Measurements from ENCODE around the gene LINC01488. TPM values are rescaled to one million over a fixed set of nuclear protein-coding genes. Genes with fewer than 3 reads are reported as not detected.

Gene LINC01488
- total RNA-seq, 1 donor from 2014 or later: not detected

DNA sequence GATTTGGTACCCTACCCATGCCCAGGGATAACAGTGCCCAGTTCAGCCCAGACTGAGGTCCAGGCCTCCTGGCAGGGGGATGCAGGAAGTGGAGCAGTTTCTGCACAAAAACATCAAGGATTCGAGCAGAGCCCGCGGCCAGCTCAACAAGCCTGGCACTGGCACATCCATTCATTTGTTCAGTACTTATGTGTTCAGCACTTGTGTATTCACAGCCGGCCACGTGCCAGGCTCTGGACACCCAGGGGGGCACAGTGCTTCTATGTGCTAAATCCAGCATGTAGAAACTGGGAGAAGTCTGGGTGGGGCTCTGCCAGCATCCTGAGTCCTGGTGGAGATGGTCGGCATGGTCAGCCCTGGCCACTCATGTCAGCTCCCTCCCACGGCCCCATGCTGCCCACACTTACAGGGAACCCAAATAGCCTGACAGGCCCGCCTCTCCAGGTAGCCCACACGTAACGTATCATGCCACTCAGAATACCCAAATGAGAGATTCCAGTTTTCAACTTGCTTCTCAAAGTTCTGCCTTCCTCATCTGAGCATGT, 28.5 kb downstream of the LINC01488 start:
- no peak for DNase-seq (ENCODE audit: low spot score)

DNA sequence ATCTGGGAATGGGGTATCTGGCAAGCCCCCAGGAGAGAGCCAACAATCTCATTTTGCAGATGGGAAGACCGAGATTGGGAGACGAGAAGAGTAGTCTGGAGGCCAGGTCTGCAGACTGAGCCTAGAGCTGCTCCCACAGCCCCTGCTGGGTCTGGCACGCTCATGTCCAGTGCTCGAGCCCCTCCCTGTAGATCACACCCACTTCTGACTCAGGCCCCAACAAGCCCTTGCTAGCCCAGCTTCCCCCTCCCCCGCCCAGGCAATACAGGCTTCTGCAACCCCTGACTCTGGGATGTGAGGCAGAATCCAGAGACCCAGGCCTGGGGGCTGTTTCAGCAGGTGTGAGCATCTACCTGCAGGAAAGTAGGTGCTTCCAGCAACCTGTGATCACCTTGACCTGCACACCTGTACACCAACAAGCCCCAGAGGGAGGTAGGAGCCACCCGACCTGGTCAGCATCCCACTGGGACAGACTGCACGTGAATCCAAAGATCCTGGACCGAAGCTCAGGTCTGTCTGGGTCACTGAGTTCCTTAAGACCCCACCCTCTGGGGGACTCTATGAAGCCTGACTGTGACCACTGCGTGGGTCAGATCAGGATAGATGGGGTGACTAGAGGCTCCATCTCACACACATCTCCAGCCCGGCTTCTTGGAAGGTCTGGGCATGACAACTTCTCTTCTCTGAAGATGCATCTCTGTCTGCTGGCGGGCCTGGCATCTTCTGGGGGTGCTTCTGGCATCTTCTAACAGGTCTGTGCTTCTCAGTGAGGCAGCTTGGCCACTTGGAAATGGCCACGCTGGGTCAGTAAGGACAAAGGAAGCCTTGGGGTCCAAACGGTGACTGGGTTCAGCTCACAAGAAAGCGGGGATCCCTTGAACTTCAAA, 29.3 kb downstream of the LINC01488 start:
- no peak for DNase-seq (ENCODE audit: low spot score)

DNA sequence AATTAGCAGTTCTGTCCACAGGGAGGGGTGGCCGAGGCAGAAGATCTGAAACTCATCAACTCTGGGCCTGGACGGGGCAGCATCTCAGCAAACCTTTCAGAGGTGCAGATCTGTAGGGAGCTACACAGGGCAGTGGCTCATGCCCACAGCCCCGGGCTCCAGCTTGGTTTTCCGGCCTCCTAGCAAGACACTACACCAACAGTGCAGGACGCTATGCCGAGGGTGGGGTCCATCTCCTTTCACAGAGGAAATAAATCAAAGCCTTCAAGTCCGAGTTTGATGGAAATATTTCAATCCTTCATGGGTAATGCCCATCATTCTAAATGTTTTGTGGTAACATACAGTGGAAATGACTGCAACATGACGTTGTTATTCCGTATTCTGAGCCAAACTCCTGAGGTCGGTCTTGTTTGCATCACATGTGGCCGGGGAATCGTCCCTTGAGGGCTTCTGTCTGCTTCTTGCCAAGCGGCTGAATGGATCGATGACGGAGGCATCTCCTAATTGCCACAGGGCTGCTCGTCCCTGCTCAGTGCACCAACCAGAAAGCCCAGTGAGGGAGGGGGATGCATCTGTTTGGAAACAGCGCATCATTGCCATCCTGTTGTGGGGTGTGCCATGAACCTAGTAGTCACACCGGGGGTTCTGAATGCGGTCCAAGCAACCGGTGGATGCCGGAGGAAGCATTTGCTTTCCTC, 30.0 kb downstream of the LINC01488 start:
- no peak for DNase-seq (ENCODE audit: low spot score)

DNA sequence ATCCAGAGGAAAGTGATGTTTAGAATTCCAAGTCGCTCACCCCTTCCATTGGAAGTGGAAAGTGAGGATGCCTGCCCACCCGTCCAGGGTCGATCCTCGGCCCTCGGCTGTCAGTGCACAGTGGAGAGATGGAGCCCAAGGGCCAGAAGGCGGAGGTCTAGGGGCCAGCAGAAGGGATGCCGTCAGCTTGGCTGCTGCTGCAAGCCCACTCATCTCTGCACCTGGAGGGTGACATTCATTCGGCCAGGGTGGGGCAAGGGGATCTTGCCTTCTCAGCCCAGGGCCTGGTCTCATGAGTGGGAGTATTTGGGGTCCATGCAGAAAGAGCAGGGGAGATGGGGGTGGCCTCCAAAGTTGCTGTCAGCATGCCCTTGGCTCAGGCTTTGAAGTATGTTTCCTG, 30.7 kb downstream of the LINC01488 start:
- DNase-seq (ENCODE audit: low spot score): no peak

DNA sequence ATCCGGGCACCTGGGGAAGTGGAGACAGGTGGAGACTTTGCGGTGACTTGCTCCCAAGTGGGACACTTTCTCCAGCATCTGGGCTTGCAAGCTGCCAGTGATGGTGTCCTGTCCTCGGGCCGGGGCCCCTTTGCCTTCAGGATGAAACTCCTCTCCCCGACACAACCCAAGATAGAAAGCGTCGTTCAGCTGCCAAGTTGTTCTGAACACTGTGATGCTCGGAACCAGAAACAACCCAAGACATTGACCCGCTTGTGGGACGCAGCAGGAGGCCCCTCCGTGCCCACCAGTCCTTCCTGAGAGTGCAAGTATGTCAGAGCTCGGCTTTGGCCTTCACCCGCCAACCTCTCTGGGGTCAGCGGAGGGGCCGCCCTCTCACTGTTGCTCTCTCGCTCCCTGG, 31.3 kb downstream of the LINC01488 start:
- no peak for DNase-seq (ENCODE audit: low spot score)

DNA sequence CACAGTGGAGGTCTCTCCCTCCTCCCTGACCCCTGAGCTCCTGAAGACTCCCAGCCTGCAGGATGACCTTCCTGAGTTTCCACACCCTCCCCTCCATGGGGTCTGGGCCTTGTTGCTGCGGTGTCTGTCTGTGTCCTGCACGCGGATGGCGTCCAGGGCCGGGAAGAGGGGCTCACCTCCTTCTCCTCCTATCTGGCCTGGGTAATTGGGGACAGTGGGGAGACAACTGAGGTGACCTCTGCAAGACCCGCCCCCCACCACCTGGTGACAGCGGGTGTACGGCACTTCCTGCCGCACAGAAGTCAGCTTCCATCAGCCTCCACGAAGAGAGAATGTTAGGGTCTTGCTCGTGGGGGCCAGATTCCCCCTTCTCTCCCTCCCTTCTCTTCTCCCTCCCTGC, 31.7 kb downstream of the LINC01488 start:
- DNase-seq (ENCODE audit: low spot score): no peak

DNA sequence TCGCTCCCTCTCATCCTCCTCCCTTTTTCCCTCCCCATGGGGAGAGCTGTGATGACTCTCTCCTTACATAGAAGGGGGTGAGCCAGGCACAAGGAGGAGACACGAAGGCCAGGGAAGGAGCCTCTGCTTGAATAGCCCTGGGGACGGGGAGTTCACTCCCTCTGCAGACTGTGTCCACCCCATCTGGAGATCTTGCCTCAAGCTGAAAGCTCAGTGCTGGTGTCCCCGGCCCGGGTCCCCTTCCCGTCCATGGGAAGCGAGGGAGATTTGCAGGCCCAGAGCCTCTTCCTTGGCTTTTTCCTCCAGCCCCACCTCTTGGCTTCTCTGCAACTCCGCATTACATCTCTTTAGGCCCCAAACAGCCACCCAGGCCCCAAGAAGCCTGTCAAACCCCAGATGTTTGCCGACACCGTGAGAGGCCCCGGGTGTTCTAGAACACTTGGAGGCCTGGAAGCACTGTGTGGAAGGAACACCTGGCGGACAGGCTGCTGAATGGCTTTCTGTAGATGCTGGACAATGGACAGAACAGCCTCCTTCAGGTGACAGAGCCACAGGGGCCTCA, 32.3 kb downstream of the LINC01488 start:
- no peak for DNase-seq (ENCODE audit: low spot score)

DNA sequence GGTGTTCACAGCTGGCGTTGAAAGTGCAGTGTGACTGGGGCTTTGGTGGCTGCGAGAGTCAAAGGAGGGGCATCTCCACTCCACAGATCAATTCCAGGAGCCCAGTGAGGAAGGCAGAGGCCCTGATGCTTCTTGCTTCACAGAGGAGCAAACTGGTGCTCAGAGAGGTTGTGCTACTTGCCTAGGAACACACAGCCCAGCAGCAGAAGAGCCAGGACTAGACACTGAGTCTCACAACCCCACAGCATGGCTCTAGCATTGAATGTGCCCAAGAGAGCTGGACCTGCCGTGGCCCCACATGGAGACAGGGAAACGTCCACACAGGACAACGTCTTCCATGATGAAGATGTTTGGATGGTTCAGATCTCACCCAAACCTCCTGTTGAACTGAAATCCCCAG, 33.3 kb downstream of the LINC01488 start:
- no peak for DNase-seq (ENCODE audit: low spot score)

DNA sequence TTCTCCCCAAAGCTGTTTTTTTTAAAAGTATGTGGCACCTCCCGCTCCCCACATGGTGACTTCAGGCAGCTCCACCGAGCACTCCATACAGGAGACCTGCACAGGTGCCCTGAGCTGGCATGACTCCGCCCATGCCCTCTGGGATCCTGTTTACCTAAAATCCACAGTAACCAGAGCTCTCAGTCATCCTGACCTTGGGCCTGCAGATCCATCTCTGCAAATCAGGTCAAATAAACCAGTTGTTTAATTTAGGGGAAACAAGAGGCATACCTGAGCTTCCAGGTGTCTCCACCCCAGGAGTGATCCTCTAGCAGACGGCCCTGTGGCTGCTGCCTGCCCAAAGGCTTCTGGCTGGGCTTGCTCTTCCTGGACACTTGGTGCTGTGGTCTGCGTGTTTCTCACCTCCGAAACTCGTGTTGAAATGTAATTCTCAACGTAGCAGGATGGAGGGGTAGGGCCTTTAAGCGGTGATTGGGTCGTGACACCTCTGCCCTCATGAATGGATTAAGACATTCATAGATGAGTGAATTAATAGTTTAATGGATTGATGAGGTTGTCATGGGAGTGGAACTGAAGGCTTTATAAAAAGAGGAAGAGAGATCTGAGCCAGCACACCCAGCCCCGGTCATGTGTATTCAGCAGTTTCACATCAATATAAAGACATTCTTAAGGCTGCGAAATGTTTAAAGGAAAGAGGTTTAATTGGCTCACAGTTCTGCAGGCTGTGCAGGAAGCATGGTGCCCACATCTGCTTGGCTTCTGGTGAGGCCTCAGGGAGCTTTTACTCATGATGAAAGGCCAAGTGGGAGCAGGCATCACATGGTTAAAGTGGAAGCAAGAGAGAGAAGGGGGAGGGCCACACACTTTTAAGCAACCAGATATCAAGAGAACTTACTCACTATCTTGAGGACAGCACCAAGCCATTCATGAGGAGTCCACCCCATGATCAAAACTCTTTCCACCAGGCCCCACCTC, 34.1 kb downstream of the LINC01488 start:
- no peak for DNase-seq (ENCODE audit: low spot score)

DNA sequence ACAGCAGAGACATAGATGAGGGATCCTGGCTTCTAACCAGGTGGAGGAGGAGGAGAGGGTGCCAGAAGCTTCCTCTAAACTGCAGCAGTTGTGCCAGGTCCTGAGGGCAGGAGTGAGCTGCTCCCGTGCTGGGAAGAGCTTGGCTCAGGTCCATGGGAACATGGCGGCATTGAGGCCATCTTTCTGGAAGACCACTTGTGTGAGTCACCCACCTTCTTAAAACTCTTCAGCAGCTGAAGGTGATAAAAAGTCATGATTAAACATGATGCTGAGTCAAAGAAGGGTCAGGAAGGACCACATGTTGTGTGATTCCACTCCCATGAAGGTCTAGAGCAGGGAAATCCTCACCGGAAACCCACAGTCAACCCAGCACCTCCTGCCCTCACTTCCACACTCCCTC, 35.1 kb downstream of the LINC01488 start:
- no peak for DNase-seq (ENCODE audit: low spot score)

DNA sequence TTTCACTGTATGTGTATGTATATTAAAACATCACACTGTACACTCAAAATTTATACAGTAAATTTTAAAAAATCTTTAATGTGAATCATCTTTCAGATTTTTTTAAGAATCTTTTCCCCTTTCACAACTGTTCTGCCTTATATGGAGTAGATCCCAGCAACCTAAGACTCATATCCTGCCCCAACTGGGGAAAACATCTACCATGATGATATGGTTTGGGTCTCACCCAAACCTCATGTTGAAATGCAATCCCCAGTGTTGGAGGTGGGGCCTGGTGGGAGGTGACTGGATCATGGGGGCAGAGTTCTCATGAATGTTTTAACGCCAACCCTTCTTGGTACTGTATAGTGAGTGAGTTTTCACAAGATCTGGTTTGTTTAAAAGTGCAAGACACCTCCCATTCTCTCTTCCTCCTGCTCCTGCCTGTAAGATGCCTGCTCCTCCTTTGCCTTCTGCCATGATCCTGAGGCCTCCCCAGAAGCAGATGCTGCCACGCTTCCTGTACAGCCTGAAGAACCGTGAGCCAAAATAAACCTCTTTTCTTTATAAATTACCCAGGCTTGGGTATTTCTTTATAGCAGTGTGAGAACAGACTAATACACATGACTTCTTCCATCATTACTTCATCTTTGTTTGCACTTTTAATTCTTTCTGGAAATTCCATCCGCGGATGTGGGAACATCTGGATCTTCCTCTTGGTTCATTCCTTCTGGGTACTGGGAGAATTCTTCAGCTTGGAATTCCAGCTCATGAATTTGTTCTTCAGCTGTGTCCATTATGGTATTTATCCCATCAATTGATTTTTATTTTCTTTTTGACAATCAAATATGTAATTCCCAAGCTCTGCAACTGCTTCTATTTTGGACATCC, 36.9 kb downstream of the LINC01488 start:
- DNase-seq (ENCODE audit: low spot score): no peak

DNA sequence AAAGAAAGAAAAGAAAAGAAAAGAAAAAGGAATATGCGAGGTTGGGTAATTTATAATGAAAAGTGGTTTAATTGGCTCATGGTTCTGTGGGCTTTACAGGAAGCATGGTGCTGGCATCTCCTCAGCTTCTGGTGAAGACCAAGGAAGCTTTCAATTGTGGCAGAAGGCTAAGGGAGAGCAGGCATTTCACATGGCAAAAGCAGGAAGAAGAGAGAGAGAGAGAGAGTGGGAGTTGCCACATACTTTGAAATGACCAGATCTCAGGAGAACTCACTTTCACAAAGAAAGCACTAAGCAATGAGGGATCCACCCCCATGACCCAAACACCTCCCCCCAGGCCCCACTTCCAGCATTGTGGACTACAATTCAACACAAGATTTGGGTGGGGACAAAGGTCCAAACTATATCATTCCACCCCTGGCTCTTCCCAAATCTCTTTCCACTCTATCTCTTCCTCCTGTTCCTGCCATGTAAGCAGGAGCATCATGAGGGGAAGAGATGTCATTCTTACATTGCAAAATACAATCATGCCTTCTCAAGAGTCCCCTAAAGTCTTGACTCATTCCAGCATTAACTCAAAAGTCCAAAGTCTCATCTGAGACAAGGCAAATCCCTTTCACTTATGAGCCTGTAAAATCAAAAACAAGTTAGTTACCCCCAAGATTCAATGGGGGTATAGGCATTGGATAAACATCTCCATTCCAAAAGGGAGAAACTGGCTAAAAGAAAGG, 38.9 kb downstream of the LINC01488 start:
- DNase-seq (ENCODE audit: low spot score): no peak

DNA sequence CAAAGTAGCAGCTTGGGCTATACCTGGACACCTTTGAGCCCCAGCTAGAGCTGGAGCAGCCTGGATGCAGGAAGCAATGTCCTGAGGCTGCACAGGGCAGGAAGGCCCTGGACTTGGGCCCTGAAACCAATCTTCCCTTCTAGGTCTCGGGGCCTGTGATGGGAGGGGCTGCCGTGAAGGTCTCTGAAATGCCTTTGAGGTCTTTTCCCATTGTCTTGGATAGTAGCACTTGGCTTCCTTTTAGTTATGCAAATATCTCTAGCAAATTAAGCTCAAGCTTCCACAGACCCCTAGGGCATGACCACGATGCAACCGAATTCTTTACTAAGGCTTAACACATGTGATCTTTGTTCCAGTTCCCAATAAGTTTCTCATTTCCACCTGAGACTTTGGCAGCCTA, 40.0 kb downstream of the LINC01488 start:
- no peak for DNase-seq (ENCODE audit: low spot score)

DNA sequence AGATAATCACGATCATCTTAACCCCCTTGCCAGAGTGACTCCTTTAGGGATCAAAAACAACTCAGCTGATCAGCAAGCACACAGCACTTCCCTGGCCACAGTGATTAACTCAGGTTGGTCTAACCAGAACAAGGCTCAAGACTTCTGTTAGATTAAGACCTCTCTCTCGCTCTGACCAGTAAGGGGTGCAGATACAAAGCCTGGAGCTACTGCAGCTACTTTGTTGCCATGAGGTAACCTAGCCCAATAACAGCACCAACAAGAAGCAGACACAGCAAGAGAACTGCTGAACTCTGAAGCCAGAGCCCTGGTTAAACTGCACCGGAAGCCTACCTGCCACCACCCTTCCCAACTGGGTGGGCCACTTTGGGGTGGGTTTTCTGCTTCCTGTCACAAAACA, 42.0 kb downstream of the LINC01488 start:
- DNase-seq (ENCODE audit: low spot score): no peak

DNA sequence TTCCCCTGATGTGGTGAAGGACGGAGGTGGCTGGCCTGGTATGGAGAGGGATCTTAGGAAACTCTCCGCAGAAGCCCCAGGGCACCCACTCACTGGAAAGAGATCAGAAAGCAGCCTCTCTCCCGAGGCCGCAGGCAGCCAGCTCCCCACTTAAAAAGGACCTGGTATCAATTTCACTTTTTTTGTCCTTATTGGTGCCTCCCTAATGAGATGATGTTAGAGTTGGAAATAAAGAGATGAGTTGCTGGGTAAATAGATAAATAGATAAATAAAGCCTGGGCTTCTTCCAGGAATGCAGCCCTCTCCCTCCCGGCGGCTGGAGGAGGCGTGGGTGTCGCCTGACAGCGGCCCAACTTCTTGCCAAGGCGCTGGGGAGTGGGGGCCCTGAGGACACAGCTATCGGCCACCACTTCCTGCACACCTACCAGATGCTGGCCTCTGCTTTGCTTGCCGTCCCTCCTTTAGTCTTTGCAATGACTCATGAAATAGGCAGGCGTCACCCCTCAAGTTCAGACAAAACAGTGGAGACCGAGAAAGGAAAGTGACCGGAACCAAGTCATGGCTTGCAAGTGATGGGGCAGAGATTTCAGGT, 42.9 kb downstream of the LINC01488 start:
- no peak for DNase-seq (ENCODE audit: low spot score)

DNA sequence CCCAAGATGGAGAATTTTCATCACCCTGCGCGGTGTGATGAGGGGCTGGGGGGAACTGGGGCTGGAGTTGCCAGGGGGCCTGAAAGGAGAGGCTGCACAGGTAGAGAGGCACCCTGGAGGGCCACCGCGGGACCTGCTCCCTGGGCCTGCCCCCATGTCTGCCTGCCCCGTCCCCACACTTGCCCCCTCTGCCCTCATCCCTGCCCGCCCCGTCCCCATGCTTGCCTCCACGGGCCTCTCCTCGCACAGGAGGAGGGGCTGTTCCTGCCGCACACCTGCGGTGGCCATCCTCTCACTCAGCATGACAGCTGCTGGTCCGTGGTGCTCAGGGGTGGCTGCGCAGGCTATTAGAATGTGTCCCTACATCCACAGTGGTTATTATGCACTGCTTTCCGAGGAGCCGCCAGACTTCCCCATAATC, 43.5 kb downstream of the LINC01488 start:
- DNase-seq (ENCODE audit: low spot score): no peak

DNA sequence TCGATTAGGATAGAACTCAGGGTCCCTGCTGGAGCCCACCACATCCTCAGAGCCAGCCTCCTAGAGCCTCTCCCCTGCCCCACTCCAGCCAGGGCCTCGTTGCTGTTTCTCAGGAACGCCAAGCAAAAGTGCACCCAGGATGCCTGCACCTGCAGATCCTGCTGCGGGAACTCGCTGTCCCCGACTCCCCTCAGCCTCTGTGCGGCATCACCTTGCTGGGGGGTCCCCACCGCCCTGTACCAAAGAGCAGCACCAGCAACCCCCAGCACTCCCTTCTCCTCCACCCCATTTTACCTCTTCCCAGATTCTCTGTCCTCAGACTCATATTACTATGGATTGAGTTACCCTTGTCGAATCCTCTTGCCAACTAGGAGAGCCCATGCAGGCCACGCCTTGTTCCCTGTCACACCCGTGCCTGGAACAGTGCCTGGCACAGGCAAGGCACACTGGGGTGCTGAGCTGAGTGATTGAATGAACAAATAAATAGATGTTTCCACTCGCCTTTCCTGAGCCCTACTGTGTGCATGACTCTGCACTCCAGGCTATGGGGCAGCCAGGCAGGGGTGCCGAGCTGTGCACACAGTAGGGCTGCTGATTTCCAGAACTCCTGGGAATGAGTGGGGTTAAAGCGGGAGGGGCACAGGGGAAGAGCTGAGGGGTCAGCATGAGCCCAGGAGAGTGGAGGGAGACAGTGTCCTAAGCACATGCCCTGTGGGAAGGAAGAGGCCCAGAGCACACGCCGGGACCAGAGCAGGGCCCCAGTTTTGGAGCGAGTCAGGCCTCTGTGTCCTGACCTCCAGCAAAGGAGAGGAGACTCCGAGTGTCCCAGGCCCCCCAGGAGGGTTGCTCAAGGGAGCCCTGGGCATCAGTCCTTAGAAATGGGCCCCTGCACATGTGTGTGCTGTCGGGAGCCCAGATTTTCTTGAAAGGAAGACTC, 44.3 kb downstream of the LINC01488 start:
- DNase-seq (ENCODE audit: low spot score): no peak

DNA sequence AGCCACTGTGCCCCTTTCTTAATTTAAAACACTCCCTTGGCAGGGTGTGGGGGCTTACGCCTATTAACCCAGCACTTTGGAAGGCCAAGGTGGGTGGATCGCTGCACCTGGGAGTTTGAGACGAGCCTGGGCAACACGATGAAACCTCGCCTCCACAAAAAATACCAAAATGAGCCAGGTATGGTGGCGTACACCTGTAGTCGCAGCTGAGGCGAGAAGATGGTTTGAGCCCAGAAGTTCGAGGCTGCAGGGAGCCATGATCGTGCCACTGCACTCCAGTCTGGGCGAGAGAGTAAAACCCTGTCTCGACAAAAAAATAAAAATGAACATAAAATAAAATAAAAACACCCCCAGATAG, 45.0 kb downstream of the LINC01488 start:
- no peak for DNase-seq (ENCODE audit: low spot score)
